ENCODE results near the gene EMC10. TPM values are rescaled to one million over a fixed set of nuclear protein-coding genes. Genes with fewer than 3 reads are reported as not detected.

Gene EMC10
- total RNA-seq, 2 experiments from 2014 or later = 39.1 to 44.4 TPM

DNA sequence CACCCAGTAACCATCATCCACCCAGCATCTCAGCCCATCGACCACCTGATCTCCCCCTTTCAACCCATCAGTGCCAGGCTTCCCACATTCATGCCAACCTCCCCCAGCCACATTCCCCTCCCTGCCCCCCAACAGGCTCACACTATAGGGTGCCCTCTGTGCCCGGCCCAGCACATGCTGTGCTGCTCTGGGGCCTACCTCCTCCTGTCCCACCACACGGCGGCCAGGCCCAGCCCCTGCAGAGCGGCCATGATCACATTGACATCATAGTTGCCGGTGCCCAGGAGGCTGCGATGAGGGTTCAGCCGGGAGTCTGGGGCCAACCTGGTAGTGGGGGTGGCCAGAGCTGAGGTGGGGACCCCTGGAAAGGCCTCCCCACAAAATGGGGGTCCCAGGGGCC is 31.1 kb downstream of the EMC10 start:
- Histone ChIP-seq H3K79me2 (ENCODE audit: insufficient read depth, low read depth, low read length) (no peaks in the 10 kb centered on the region), H3K4me1 (ENCODE audit: insufficient read depth, low read length, poor library complexity, severe bottlenecking) (peaks cover 12% of the 10 kb centered on the region), H3K27ac (ENCODE audit: low read depth, low read length, poor library complexity, severe bottlenecking) (no peak overlapping the region), H3K4me3 (ENCODE audit: low read depth, low read length, poor library complexity, severe bottlenecking) (no peak overlapping the region), H3K9me2 (ENCODE audit: insufficient read depth, low read length) (no peaks in the 10 kb centered on the region), H3K4me2 (ENCODE audit: low read length) (no peak overlapping the region), H3K36me3 (ENCODE audit: insufficient read depth, low read length) (no peaks in the 10 kb centered on the region), H2AFZ (ENCODE audit: low read length) (no peak overlapping the region), H3K9me3 (ENCODE audit: low read length) (no peaks in the 10 kb centered on the region), H4K20me1 (ENCODE audit: insufficient read depth, low read length) (no peaks in the 10 kb centered on the region)
- TF ChIP-seq EZH2phosphoT487 (IDR thresholded peaks at IDR 0.05; ENCODE audit: borderline replicate concordance, low read depth, low read length) = no peak
- TF ChIP-seq, protein P1, sequence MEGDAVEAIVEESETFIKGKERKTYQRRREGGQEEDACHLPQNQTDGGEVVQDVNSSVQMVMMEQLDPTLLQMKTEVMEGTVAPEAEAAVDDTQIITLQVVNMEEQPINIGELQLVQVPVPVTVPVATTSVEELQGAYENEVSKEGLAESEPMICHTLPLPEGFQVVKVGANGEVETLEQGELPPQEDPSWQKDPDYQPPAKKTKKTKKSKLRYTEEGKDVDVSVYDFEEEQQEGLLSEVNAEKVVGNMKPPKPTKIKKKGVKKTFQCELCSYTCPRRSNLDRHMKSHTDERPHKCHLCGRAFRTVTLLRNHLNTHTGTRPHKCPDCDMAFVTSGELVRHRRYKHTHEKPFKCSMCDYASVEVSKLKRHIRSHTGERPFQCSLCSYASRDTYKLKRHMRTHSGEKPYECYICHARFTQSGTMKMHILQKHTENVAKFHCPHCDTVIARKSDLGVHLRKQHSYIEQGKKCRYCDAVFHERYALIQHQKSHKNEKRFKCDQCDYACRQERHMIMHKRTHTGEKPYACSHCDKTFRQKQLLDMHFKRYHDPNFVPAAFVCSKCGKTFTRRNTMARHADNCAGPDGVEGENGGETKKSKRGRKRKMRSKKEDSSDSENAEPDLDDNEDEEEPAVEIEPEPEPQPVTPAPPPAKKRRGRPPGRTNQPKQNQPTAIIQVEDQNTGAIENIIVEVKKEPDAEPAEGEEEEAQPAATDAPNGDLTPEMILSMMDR (conservative IDR thresholded peaks at IDR 0.05; ENCODE audit: low read length) = no peak
- ChIA-PET CTCF (ENCODE audit: unreplicated experiment) (no interaction called here), POLR2A (no interaction called here)
- DNase-seq (ENCODE audit: low spot score) = no peak
- intact Hi-C loops (cut with micrococcal nuclease; ENCODE audit: unreplicated experiment) = no loop called here
- BruUV-seq (replicated peaks) = no TSS peak

DNA sequence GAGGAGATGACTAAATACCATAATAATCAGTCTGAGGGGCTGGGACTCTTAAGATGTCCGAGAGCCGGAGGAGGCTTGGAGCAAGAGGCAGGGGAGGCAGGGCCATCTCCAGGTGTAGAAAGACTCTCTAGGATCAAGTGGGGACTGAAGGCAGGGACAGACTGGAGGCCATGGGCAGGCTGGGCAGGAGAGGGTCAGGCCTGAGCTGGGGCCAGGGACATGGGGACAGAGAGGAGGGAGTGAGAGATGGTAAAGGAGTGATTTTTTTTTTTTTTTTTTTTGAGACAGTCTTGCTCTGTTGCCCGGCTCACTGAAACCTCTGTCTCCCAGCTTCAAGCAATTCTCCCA is 32.5 kb downstream of the EMC10 start:
- peaks cover 12% of the 10 kb centered on the region for H3K4me1 ChIP-seq (ENCODE audit: insufficient read depth, low read length, poor library complexity, severe bottlenecking)
- no TSS peak for BruUV-seq (replicated peaks)
- H3K27ac ChIP-seq (ENCODE audit: low read depth, low read length, poor library complexity, severe bottlenecking) = no peak overlapping the region
- DNase-seq (ENCODE audit: low spot score) = no peak
- ChIA-PET POLR2A (no interaction called here), CTCF (ENCODE audit: unreplicated experiment) (interaction anchor here (0.6 kb wide), 1 partner anchor 166 kb away, joined by 4 read pairs; no protein-coding TSS in a partner anchor)
- no peak overlapping the region for H3K4me2 ChIP-seq (ENCODE audit: low read length)
- H3K9me2 ChIP-seq (ENCODE audit: insufficient read depth, low read length) = no peaks in the 10 kb centered on the region
- intact Hi-C loops (cut with micrococcal nuclease; ENCODE audit: unreplicated experiment) = no loop called here
- no peaks in the 10 kb centered on the region for H3K9me3 ChIP-seq (ENCODE audit: low read length)
- TF ChIP-seq EZH2phosphoT487 (IDR thresholded peaks at IDR 0.05; ENCODE audit: borderline replicate concordance, low read depth, low read length) = no peak
- TF ChIP-seq, protein P1 (conservative IDR thresholded peaks at IDR 0.05; ENCODE audit: low read length) = no peak
- H2AFZ ChIP-seq (ENCODE audit: low read length) = no peak overlapping the region
- no peaks in the 10 kb centered on the region for H3K36me3 ChIP-seq (ENCODE audit: insufficient read depth, low read length)
- no peaks in the 10 kb centered on the region for H3K79me2 ChIP-seq (ENCODE audit: insufficient read depth, low read depth, low read length)
- H4K20me1 ChIP-seq (ENCODE audit: insufficient read depth, low read length) = no peaks in the 10 kb centered on the region
- no peak overlapping the region for H3K4me3 ChIP-seq (ENCODE audit: low read depth, low read length, poor library complexity, severe bottlenecking)

DNA sequence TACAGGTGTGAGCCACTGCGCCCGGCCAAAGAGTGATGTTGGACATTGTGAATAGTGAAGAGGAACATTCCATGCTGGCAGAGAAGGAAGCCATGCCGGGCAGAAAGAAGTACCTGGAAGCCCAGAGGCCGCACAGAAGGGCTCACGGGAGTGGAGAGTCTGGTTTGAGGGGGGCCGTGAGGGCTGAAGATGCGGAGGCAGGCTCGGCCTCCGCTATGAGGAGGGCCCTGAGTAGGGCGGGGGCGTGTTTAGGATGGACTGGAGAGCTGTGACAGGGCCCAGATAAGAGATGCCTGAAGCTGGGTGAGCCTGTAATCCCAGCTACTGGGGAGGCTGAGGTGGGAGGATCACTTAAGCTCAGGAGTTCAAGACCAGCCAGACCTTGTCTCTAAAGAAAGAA is 33.1 kb downstream of the EMC10 start:
- no TSS peak for BruUV-seq (replicated peaks)
- intact Hi-C loops (cut with micrococcal nuclease; ENCODE audit: unreplicated experiment) = no loop called here
- Histone ChIP-seq H3K9me2 (ENCODE audit: insufficient read depth, low read length) (no peaks in the 10 kb centered on the region), H3K4me2 (ENCODE audit: low read length) (no peak overlapping the region), H3K4me3 (ENCODE audit: low read depth, low read length, poor library complexity, severe bottlenecking) (no peak overlapping the region), H3K36me3 (ENCODE audit: insufficient read depth, low read length) (no peaks in the 10 kb centered on the region), H3K9me3 (ENCODE audit: low read length) (no peaks in the 10 kb centered on the region), H3K79me2 (ENCODE audit: insufficient read depth, low read depth, low read length) (no peaks in the 10 kb centered on the region), H3K27ac (ENCODE audit: low read depth, low read length, poor library complexity, severe bottlenecking) (no peak overlapping the region), H4K20me1 (ENCODE audit: insufficient read depth, low read length) (no peaks in the 10 kb centered on the region), H2AFZ (ENCODE audit: low read length) (no peak overlapping the region), H3K4me1 (ENCODE audit: insufficient read depth, low read length, poor library complexity, severe bottlenecking) (peaks cover 12% of the 10 kb centered on the region)
- POLR2A ChIA-PET = no interaction called here
- TF ChIP-seq EZH2phosphoT487 (IDR thresholded peaks at IDR 0.05; ENCODE audit: borderline replicate concordance, low read depth, low read length) = no peak
- TF ChIP-seq, protein P1 (conservative IDR thresholded peaks at IDR 0.05; ENCODE audit: low read length) = no peak
- CTCF ChIA-PET (ENCODE audit: unreplicated experiment) = no interaction called here
- no peak for DNase-seq (ENCODE audit: low spot score)
